Erythroblast (primary cell): Measurements from ENCODE around the gene DPEP2NB.

Source experiments
- GATA1 ChIP-seq: IDR thresholded peaks from 2 replicates; pipeline ENCODE4 v1.6.1; 2011; ENCODE audit warnings: low read depth, mild to moderate bottlenecking, control low read depth, low read length, moderate library complexity
- POLR2A ChIP-seq: IDR thresholded peaks from 2 replicates; pipeline ENCODE4 v1.6.1; 2011; ENCODE audit warnings: mild to moderate bottlenecking, low read length

GRCh38 chr16:67990018-67990386 is 25.7 kb downstream of the DPEP2NB start:
- TF ChIP-seq POLR2A = no peak
- no peak for TF ChIP-seq GATA1
